ENCODE data around the gene ZKSCAN8. TPM values are rescaled to one million over a fixed set of nuclear protein-coding genes. Genes with fewer than 3 reads are reported as not detected.

The ZKSCAN8 gene
- total RNA-seq, 1 donor from 2014 or later, result 37.4 TPM

GRCh38 chr6:28208111-28208659 lies 66.5 kb downstream of the ZKSCAN8 start:
- Mint-ChIP-seq H3K27ac (ENCODE audit: unreplicated experiment) (no peak overlapping the region), H3K4me1 (ENCODE audit: low read depth, unreplicated experiment) (peaks cover 14% of the 10 kb centered on the region), H3K9me3 (ENCODE audit: unreplicated experiment) (peaks cover 20% of the 10 kb centered on the region), H3K27me3 (ENCODE audit: unreplicated experiment) (peaks cover 16% of the 10 kb centered on the region), H3K4me3 (ENCODE audit: unreplicated experiment) (peak overlapping the region; percentile 98), H3K36me3 (ENCODE audit: unreplicated experiment) (peaks cover 5% of the 10 kb centered on the region)
- TF ChIP-seq CTCF (IDR thresholded peaks at IDR 0.05; ENCODE audit: partially characterized antibody, unreplicated experiment), result no peak
- DNase-seq, result peak; percentile 28

Other genes starting within 250 kb of the ZKSCAN8 start
- gene OR2B2, start 229.5 kb upstream of the ZKSCAN8 start, total RNA-seq (ENCODE audit: unreplicated experiment), result not detected
- not detected for gene OR2B6, start 184.6 kb upstream of the ZKSCAN8 start, total RNA-seq (ENCODE audit: unreplicated experiment)
- gene ZNF165, start 61.3 kb upstream of the ZKSCAN8 start, total RNA-seq (ENCODE audit: unreplicated experiment), result 0.47 TPM
- gene ZSCAN16, start 17.3 kb upstream of the ZKSCAN8 start, total RNA-seq (ENCODE audit: unreplicated experiment), result 20.0 TPM
- 54.0 TPM for gene ZSCAN9, start 83.4 kb downstream of the ZKSCAN8 start, total RNA-seq (ENCODE audit: unreplicated experiment)
- 7.7 TPM for gene ZKSCAN4, start 110.4 kb downstream of the ZKSCAN8 start, total RNA-seq (ENCODE audit: unreplicated experiment)
- gene NKAPL, start 117.4 kb downstream of the ZKSCAN8 start, total RNA-seq (ENCODE audit: unreplicated experiment), result 0.69 TPM
- 24.8 TPM for gene ZSCAN26, start 125.3 kb downstream of the ZKSCAN8 start, total RNA-seq (ENCODE audit: unreplicated experiment)
- 18.1 TPM for gene PGBD1, start 139.7 kb downstream of the ZKSCAN8 start, total RNA-seq (ENCODE audit: unreplicated experiment)
- 6.9 TPM for gene ZSCAN31, start 194.3 kb downstream of the ZKSCAN8 start, total RNA-seq (ENCODE audit: unreplicated experiment)
- 16.0 TPM for gene ZKSCAN3, start 208.1 kb downstream of the ZKSCAN8 start, total RNA-seq (ENCODE audit: unreplicated experiment)